ENCODE data around the gene DCLRE1B.

GRCh38 chr1:113890816-113891215 lies 14.3 kb upstream of the DCLRE1B start:
- TF ChIP-seq CTCF (conservative IDR thresholded peaks at IDR 0.05) (no peak), ZFX (IDR thresholded peaks at IDR 0.05) (no peak)
